ENCODE measurements around the gene COPRS. TPM values are rescaled to one million over a fixed set of nuclear protein-coding genes. Genes with fewer than 3 reads are reported as not detected.

Gene COPRS, protein sequence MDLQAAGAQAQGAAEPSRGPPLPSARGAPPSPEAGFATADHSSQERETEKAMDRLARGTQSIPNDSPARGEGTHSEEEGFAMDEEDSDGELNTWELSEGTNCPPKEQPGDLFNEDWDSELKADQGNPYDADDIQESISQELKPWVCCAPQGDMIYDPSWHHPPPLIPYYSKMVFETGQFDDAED
- 44.9 and 55.4 TPM in 2 replicates for total RNA-seq

DNA sequence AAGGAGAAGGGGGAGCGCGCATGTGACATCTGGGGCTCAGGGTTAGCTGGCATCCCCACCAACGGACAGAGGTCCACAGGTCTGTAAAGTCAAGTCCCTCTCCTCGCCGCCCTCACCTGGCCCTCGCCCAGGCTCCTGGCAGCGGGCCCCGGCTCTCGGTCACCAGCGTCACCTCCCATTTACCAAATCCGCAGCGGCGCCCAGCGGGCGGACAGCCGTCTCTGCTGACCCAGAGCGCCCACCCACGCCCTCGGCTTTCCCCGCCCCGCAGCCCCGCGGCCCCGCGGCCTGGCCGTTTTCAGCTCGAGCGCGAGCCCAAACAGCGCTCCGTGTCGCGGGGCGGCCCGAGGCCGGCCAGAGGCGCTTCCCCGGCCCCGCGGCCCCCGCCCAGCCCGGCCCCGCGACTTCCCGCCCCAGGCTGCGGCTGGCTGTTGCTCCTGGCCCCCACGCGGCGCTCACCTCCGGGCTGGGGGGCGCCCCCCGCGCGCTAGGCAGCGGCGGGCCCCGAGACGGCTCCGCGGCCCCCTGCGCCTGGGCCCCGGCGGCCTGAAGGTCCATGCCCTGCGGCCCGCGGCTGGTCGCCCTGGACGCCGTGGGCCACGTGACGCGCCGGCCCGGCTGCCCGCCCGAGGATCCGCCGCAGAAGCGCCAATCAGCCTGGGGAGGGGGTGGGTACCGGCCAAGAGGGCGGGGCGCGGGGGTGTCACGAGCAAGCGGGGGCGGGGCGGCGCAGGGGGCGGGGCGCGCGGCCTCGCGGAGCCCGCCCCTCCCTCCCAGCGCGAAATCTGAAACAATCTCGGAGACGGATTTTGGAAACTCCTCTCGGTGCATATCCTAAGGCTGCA, at the start of gene COPRS:
Gene COPRS, minus strand, starts transcription at position 603 of the 845 bp plus-strand sequence. Its CDS starts 45 bp downstream, at position 558.

Other genes with a start within 250 kb of the COPRS start
- gene UTP6, start 42.5 kb upstream of the COPRS start, total RNA-seq, result 38.6 and 46.6 TPM in 2 replicates
- gene SUZ12, start 77.8 kb upstream of the COPRS start, total RNA-seq, result 23.2 and 34.7 TPM in 2 replicates
- 8.5 and 16.2 TPM in 2 replicates for gene LRRC37B, start 148.1 kb upstream of the COPRS start, total RNA-seq